ENCODE results near the gene TBCA.
A peak's percentile ranks its signal among the peaks of the same experiment; 100 is the strongest.
"Not testable (repeated sequence)": the region's sequence is repeated elsewhere in the genome, so short reads cannot be mapped to it uniquely, and the experiment has no call there.

TBCA gene

DNA sequence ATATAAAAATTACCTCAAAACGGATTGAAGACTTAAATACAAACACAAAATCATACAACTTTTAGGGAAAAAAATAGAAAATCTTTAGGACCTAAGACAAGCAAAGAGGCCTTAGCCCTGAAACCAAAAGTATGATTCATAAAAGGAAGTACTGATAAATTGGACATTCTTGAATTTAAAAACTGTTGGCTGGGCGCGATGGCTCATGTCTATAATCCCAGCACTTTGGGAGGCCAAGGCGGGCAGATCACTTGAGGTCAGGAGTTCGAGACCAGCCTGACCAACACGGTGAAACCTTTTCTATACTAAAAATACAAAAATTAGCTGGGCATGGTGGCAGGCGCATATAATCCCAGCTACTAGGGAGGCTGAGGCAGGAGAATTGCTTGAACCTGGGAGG, 76.6 kb downstream of the TBCA start:
- DNase-seq, result not testable (repeated sequence)

DNA sequence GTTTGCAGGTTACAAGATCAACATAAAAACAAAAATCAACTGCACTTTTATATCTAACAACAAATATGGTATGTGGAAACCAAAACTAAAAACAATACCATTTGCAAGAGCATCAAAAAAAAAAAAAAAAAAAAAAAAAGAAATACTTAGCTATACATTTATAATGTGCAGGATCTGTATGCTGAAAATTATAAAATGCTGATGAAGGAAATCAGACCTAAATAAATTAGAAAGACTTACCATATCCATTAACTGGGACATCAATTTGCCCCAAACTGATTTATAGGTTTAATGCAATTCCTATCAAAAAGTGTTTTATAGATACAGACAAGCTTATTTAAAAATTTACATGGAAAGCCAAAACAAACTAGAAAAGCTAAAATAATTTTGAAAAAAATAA, 77.2 kb downstream of the TBCA start:
- no peak for DNase-seq

DNA sequence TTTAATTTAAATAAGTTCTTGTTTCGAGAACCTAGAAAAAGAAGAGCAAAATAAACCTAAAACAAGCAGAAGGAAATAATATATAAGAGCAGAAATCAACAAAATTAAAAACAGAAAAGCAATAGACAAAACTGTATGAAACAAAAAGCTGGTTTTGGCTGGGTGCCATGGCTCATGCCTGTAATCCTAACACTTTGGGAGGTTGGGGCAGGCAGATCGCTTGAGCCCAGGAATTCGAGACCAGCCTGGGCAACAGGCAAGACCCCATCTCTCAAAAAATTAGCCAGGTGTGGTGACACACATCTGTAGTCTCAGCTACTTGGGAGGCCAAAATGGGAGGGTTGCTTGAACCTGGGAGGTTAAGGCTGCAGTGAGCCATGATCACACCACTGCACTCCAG, 78.4 kb downstream of the TBCA start:
- DNase-seq, result no peak

DNA sequence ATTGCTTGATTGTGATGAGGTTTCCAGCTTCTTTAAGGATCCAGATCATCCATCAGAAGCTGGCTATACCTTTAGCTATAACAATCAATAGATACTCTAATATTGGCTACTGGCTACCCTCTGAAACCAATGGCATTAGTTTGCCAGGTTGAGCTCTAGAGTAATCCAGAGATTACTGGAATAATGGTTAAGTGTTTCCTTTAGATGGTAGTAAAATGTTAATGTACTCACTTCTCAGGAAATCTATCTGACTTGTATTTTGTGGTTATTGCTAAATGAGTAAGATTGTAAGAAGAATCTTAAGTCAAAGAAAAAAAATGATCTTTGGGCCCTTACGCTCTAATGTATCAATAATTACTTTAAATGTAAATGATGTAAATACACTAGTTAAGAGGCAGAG, 80.0 kb downstream of the TBCA start:
- DNase-seq, result no peak

DNA sequence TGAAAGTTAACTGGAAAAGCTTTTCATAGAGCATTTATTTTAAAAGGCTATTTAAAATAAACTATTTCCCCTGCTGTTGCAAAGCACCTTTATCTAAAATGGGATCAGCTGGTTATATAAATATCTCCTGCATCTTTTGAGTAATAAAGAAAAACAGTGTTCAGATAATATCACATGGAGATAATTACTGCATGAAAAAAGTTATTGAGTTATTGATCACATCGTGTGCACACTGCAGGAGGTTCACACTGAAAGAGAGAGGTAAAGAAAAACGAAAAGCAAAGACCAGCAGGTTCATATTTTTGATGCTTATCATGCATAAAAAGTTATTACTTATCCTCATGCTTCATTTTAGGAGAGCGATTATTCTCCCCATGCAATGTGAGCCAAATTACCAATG, 82.2 kb downstream of the TBCA start:
- DNase-seq, result no peak

DNA sequence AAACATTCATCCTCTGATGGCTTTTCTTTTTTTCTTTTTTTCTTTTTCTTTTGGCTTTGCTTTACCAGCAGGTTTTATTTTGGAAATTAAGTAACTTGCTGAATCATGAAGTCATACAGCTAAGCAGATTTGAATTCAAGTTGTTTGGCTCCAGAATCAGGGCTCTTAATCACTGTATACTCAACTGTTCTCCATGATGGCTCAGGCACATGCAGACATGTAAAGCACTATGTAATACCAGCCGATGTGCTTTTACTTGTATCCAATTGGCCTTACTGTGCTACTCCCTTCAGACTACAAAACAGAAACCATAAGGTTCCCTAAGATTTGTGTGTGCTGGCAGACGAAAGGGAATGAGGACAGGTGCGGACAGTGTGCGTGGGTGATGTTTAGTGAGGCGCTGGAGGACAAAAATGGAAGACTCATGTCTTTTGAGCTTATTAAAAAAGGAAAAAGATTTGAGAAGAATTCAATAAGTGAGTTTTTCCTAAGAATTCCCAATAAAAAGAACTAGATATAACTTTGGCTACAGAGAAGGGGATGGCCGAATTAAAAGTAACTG, 92.9 kb downstream of the TBCA start:
- no peak for DNase-seq

DNA sequence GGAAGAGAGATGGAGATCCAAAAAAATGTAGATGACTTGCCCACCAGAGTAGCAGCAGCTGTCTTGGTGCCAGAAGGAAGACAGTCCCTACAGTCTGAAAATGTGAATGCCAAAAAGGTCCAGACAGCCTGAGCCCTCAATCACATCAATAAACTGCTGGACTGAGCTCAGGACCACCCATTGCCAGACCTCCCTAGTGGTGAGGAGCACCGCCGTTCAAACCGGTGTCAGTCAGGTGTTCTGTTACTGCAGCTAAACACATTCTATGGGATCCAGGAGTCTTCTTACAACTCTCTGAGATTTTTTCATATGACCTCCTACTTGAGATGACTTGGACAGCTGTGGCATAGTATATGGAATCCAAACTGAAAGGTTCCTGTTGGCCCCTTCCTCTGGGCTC, 105.6 kb downstream of the TBCA start:
- DNase-seq, result no peak

DNA sequence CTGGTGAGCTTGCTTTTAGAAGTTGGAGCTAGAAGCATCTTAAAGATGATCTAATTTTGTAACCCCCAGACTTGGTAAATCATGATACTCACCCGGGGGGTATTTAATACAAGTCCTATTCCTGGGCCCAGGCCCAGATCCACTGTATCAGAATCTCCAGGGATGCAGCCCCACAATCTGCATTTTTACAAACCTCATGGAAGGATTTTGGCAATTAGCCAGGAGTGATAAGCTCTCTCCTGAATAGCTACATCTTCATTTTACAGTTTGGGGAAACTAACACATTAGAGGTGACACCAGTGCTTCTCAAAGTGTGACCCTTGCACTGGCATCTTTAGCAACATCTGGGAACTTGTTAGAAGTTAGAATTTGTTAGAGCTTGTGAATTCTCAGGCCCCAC, 106.5 kb downstream of the TBCA start:
- DNase-seq, result peak in 1 of 3 experiments; percentile 9

DNA sequence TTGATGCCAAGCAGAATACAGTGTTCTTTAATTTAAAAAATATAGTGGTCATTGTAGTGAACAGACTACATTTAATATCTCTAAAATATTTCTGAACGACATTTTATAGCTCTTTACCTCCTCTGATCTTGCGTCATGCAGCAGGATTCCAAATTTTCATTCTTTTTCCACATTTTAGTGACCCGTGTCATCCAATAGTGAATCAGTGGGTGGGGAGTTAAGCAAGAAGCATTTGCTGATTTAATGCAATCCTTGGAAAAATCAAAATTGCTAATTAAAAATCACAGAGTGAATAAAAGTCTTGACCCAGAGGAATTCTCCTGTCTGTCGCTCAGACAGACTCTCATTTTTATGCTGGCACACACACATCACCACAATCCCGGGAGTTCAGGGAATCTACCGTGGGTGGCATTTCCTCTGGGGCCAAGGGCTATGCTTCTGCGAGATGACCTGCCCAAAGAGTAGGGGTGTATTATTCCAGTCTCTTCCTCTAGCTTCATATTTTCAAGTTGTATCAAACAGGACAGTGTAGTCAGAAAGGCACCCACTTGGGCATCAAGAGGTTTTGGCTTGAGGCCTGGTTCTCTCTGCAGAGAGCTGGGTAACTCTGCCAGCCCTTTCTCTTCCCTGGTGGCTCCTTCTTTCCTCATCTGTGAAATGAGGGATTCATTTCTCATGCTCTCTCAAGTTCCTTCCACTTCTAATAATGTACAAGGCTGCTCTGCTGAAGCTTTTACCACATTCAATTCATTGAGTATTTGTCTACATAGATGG, 112.9 kb downstream of the TBCA start:
- no peak for DNase-seq

DNA sequence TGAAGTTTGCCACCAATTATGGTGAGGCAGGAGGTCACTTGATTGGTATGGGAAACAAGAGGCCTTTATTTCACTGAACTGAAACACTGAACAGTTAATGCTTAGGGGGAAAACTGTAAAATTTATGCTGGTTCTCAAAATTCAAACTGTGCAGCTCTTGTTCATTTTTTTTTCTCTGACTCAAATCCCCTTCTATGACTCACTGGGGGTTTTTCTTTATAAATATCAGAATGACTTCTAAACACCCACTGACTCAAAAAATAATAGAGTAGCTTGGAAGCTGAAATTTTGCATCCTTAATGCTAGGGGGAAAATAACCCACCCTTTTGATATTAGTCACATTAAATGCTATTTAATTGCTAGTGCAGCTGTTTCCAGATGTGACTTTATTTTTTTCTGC, 113.5 kb downstream of the TBCA start:
- no peak for DNase-seq

DNA sequence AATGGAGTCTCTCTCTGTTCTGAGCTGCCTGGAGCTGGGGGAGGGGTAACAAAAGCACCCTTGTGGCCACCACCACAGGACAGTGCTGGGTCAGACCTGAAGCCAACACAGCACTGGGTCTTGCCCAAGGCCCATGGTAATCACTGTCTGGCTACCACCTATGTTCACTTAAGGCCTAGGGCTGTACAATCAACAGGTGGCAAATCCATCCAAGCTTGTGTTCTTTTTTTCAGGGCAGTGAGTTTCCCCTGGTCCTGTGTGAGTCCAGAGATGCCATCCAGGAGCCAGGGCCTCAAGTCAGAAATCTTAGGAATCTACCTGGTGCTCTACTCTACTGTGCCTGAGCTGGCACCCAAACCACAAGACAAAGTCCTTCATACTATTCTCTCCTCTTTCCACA, 117.5 kb downstream of the TBCA start:
- no peak for DNase-seq

DNA sequence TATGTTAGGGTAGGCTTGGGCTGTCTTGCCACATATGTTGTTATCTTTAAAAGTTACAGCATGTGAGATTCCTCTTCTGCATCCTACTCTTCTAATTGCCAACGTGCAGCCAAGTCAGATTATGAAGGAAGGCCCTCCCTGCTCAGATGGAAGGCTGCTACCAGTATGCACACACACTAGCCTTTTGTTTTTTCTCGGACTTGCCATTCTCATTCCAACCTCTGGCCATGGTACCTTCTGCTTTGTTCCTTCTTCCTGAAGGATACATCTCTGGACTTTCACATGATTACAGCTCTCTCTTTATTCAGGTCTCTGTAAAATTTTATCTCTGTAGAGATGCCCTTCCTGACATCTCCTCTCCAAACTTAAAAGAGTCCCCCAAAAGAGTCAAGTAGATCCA, 124.8 kb downstream of the TBCA start:
- DNase-seq, result no peak

DNA sequence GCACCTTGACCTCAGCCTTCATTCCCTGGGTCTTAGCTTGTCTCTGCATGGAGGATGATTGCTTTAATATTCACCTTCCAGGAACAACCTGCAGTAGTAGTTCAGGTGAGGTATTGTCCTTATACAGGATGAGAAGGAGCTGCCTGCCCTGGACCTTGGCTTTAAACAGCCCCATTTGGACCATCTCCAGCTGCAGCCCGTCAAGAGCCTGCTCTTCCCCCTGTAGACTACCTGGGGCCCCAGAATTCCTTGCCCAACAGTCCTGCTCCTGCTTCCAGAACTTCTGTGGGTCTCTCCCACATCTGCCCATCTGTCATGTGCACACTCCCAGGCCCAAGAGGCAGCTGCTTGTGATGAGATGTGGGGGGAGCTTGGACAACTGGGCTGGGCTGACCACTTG, 125.5 kb downstream of the TBCA start:
- DNase-seq, result no peak

DNA sequence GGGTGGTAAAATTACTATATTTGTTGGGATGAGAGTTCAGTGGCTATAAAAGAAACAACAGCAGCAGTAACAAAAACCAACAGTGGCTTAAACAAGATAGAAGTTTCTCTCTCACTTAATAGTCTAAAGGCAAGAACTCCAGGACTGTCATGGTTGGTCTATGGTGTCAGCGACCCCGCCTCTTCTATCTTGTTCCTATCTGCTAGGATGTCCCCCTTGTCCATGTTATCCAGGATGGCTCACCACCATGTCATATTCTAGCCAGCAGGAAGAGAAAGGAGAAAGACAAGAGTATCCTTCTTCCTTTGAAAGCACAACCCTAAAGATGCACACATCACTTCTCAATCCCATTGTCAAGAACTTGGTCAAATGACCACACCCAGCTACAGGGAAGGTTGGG, 126.4 kb downstream of the TBCA start:
- DNase-seq, result no peak

DNA sequence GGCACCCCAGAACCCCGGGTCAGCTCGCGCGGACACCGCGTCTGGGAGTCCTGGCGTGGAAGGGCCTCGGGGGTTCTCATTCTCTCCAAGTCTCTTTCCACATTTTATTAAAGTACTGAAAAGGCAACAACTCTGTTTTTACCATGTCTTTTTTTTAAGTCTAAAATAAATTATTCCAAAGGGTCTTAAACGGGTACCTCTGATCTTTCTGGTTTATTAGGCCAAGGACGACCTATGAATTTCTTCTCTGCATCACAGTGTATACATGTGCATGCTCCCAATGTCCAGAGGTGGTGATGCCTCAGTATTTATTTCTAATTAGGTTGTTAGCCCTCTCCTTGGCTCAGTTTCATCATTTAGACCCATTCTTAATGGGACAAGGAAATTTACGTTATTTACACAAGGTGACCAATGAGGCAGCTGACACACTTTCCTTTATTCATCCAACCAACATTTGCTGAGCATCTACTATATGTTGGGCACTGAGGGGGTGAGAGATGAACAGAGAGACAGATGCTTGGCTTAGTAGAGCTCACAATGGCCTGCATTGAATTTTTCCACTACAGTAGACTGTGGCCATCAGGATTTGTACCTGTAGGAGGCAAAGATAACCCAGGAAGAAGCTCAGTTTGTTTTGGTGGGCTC, 130.0 kb downstream of the TBCA start:
- no peak for DNase-seq

DNA sequence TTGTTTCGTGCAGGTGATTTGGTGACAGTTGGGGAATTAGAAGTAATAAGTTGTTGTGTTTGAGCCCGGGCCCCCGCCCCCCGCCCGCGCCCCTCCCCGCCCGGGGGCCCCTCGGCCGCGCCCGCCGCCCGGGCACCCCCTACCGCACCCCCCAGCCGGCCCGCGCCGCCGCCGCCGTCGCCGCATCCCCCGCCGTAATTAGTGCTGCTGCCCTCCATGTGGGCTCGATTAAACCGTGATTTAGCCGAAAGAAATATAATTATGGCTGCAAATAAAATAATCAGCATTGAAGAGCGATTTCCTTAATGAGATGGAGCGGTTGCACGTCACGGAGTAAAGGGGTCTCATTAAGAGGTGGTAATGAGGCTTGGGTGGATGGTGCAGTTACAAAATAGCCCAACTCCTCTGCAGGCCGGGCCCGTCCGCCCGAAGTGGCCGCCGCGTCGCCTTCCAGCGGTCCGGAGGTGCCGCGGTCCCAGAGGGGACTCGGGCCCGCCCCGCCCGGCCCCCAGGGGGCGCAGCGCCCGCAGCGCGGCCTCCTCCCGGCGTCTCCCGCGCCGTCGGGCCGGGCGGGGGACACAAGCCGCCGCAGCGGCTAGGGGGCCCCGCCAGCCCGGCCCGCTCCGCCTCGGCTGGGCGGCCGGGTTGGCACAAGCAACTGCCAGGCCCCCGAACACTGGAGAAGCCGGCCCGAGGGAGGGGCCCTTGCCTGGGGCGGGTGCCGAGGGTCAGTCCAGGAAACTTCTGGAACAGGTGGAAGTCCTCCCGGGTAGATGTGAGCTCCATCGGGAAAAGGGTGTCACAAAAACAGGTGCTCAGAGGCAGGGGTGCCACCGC, 130.8 kb downstream of the TBCA start:
- DNase-seq, result peak; percentile 8 to 74 (median 16)

DNA sequence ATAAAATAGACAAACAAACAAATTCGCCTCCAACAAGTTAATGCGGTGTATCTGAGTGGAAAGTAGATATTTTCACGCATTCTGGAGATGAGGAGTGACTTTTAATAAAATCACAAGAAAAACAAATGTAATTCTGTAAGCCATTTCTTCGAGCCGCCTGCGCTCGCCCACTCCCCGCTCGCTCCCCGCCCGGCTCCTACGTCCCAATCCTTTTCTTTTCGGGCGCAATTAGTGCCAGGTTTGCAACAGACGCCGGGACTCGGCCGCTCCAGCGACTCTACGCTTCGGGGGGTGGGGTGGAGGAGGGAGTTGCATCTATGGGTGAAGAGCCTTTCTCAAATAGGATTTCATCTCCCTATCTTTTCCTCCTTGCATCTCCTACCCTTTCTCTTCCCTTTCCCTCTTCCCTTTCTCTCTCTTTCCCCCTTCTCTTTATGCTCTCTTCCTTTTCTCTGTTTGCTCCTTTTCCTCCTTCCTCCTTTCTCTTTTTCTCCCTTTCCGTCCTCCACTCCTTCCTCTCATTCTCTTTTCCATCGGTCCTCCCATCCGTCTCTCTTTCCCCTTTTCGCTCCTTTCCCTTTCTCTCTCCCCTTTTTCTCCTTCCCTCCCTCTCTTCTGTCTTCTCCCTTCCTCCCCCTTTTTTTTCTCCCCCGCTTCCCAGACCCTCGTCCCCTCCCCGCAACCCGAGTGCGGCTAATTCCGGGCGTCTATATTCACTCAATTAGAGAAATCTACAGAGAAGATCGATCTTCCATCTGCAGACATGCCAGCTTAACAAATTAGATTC, 131.6 kb downstream of the TBCA start:
- DNase-seq, result peak; percentile 13 to 80 (median 46)

DNA sequence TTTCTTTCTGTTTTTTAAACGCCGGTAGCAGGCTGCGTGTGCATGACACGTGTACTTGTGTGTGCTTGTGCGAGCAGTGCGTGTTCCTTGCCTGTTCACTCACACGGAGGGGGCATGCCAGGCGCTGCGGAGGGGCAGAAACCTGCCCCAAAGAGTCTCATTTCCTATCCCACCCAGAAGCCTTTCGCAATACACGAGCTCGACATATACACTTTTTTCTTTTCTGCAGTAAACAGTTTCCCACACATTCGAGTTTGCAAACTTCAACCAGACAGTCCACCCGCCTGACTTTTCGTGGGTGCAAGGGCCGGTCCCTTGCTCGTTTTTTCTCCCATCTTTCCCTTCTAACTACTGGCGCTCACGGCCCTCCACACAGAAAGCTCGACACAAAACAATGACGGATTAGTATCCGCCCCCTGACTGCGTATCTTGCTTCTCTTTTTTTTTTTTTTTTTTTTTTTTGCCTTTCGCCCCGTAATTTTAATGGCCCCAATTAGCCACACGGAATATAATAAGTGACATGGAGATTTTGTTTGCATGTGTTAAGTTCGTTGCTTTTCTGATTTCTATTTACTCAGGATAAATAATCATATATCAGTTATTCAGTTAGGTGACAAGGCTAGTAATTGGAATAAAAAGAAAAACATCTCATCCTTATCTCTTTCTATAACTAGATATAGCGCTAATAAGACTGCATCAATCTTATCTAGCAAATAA, 132.3 kb downstream of the TBCA start:
- peak; percentile 15 to 61 (median 42) for DNase-seq

DNA sequence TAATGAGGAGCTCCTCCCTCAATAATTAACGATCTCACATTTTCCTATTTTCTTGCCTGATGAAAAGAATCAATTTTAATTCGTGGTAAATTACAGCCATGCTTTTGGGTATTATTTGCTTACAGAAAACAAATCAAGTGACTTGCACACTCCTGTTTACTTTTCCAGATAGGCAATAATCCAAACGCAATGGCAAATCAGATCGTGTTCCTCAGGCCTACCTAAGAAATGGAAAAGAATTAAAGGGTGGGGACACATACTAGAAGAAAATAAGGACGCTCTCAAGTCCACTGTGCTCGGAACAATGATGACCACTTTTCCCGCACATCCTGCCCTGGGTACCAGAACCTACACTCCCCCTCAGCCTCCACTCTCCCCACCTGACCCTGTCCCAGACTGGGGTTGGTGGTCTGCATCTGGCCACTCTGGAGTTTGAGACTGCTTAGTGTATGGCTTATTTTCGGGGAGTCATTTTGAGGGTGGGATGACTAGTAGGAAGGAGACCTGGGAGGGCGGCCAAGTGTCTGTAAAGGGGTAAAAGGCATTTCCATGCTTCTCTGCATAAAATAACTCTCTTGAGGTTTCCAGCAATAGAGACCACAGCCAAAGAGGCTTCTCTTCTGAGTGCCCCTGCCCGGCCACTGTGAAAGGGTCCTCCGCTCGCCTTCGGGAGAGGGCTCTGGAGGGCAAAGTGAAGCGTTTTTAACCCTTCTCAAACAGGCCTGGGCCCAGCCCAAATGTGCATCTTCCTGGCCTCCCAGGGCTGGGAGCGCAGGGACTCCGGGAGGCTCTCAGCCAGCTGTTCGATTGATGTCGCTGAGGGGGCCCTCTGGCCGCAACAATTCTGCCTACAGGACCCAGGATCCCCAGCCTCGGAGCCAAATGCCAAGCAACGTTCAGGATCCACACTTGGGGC, 133.1 kb downstream of the TBCA start:
- peak in 1 of 3 experiments; percentile 67 for DNase-seq

DNA sequence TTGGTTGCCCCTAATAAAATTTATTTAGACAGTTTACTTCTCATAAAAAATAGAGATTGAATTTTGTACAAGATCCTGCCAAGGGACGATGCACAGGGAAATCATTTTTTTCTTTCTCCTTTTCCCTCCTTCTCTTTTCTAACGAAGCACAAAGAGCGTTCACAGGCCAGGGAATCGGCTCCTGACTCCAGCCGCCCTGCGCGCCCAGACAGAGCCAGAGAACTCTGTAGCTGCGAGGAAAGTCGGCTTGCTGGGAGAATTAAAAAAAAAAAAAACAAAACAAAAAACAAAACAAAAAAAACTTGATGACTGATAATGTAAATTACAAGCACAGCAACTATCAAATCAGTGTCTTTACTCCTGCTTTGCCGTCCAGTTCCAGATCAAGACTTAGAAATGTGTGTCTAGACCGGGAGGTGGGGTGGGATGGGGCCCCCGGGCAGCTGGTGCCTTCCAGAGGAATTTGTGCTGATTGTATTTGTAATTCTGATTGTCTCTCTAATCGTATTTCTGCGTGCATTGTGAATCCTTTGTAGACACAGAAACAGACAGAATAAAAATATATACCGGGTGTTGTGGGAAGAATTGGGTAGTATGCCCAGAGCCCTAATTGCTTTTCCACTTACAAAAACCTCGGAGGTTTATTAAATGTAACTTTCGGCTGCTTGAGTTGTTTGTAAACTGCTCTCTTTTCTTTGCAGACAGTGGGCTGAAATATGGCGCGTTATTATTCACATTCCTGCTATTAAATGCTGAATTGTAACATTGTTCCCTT, 134.0 kb downstream of the TBCA start:
- peak in 1 of 3 experiments; percentile 60 for DNase-seq

Data from NCI-H1417 (cell line).